Measurements from ENCODE around the gene TLK2.
A peak's percentile ranks its signal among the peaks of the same experiment; 100 is the strongest.

Gene TLK2

DNA sequence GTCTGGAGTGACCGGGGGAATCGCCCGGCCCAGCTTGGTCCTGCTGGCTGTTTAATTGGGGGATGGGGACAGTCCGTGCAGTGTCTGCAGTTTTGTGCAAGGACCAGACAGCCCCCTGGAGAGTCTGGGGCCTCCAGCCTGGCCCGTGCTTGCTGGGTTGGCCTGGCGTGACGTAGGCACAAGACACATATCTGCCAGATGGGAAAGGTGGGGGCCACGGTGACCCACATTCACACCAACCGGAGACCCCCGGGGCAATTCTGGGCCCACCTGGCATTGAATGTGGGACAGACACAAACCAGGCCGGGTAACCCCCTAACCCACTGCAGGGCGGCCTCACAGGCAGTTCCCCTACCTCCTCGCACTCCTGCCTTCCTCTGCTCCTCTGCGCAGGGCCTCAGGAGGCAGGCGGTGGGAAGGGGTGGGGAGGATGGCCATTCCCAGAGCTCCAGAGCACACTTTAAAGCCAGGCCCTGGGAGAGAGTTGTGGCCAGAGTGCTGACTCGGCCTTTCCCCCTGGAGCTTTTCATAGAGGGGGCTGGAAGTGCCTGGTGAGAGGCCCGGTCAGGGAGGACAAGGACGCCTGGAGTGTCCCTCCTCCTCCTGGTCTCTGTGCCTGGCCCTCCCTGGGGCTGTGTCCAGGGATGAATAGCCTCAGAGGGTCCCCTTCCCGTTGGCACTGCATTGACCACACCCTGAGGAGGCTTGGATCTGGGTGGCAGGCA lies 150.4 kb downstream of the TLK2 start:
- peak; percentile 30 for ATAC-seq

DNA sequence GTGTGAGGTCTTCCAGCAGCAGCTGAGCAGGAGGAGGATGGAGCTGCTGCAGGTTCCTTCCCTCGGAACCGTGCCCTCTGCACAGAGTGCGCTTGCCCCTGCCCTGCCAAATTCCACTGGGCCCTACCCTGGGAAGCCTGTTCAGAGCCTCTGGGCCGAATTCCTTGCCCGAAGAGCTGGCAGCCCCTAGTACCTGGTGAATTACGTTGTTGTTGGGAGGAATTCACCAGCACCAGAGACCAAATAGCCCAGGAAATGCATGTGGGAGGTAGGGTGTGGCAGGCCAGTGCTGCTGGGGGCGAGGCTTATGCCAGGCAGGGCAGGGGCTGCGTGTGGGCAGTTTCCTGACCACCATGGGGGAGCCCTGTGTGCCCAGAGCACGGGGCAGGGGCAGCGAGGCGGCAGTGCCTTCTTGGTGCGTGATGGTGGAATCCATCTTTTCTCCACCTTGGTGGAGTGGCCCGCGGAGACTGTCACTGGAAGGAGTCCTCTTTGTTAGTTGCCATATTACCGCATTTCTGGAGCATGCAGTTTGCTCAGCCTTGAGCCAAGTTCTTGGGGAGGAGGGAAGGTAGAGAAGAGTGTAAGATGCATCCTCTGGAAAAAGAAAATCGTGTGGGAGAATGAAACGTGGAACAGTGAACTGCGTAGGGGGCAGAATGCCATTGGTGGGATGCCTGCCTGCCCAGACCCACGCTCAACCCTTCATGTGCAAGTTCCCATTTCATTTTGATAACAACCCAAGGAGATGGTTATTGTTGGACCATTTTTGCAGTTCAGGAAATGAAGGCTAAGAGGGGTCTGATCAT lies 151.1 kb downstream of the TLK2 start:
- peak; percentile 3 for ATAC-seq
- TF ChIP-seq ARNTL (CRISPR knock-in tag; IDR thresholded peaks at IDR 0.05; ENCODE audit: borderline replicate concordance, low read depth) (no peak), BACH2 (CRISPR knock-in tag; IDR thresholded peaks at IDR 0.05; ENCODE audit: borderline replicate concordance) (no peak), PPARA (CRISPR knock-in tag; IDR thresholded peaks at IDR 0.05; ENCODE audit: borderline replicate concordance) (no peak), OSR1 (CRISPR knock-in tag; IDR thresholded peaks at IDR 0.05) (no peak), ZFP3 (CRISPR knock-in tag; IDR thresholded peaks at IDR 0.05) (no peak)
- TF ChIP-seq, protein P1, sequence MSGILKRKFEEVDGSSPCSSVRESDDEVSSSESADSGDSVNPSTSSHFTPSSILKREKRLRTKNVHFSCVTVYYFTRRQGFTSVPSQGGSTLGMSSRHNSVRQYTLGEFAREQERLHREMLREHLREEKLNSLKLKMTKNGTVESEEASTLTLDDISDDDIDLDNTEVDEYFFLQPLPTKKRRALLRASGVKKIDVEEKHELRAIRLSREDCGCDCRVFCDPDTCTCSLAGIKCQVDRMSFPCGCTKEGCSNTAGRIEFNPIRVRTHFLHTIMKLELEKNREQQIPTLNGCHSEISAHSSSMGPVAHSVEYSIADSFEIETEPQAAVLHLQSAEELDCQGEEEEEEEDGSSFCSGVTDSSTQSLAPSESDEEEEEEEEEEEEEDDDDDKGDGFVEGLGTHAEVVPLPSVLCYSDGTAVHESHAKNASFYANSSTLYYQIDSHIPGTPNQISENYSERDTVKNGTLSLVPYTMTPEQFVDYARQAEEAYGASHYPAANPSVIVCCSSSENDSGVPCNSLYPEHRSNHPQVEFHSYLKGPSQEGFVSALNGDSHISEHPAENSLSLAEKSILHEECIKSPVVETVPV (CRISPR knock-in tag; IDR thresholded peaks at IDR 0.05), result no peak
- TF ChIP-seq, protein P2, sequence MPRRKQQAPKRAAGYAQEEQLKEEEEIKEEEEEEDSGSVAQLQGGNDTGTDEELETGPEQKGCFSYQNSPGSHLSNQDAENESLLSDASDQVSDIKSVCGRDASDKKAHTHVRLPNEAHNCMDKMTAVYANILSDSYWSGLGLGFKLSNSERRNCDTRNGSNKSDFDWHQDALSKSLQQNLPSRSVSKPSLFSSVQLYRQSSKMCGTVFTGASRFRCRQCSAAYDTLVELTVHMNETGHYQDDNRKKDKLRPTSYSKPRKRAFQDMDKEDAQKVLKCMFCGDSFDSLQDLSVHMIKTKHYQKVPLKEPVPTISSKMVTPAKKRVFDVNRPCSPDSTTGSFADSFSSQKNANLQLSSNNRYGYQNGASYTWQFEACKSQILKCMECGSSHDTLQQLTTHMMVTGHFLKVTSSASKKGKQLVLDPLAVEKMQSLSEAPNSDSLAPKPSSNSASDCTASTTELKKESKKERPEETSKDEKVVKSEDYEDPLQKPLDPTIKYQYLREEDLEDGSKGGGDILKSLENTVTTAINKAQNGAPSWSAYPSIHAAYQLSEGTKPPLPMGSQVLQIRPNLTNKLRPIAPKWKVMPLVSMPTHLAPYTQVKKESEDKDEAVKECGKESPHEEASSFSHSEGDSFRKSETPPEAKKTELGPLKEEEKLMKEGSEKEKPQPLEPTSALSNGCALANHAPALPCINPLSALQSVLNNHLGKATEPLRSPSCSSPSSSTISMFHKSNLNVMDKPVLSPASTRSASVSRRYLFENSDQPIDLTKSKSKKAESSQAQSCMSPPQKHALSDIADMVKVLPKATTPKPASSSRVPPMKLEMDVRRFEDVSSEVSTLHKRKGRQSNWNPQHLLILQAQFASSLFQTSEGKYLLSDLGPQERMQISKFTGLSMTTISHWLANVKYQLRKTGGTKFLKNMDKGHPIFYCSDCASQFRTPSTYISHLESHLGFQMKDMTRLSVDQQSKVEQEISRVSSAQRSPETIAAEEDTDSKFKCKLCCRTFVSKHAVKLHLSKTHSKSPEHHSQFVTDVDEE (CRISPR knock-in tag; IDR thresholded peaks at IDR 0.05), result no peak

More for the DNA sequence above, 150.4 kb downstream of the TLK2 start:
- TF ChIP-seq OSR1 (CRISPR knock-in tag; IDR thresholded peaks at IDR 0.05) (no peak), TCF4 (CRISPR knock-in tag; IDR thresholded peaks at IDR 0.05; ENCODE audit: borderline replicate concordance) (peak; percentile 43; the same call in 1 of the 2 replicates), TOX (CRISPR knock-in tag; IDR thresholded peaks at IDR 0.05; ENCODE audit: borderline replicate concordance) (no peak), BACH2 (CRISPR knock-in tag; IDR thresholded peaks at IDR 0.05; ENCODE audit: borderline replicate concordance) (no peak), ARNTL (CRISPR knock-in tag; IDR thresholded peaks at IDR 0.05; ENCODE audit: borderline replicate concordance, low read depth) (no peak), CSDC2 (CRISPR knock-in tag; IDR thresholded peaks at IDR 0.05) (no peak), ZFP3 (CRISPR knock-in tag; IDR thresholded peaks at IDR 0.05) (0 out of 2 replicates have a peak, but pooled peaks have one; percentile 18), ISL1 (CRISPR knock-in tag; IDR thresholded peaks at IDR 0.05) (no peak), ZFP30 (CRISPR knock-in tag; IDR thresholded peaks at IDR 0.05) (no peak), ZC3H10 (CRISPR knock-in tag; IDR thresholded peaks at IDR 0.05) (no peak), RARB (CRISPR knock-in tag; IDR thresholded peaks at IDR 0.05) (no peak), SNAI2 (CRISPR knock-in tag; IDR thresholded peaks at IDR 0.05) (no peak), ZNF8 (CRISPR knock-in tag; IDR thresholded peaks at IDR 0.05) (no peak), ZNF565 (CRISPR knock-in tag; conservative IDR thresholded peaks at IDR 0.05; ENCODE audit: low read depth) (no peak), GLIS3 (CRISPR knock-in tag; IDR thresholded peaks at IDR 0.05) (no peak), PPARA (CRISPR knock-in tag; IDR thresholded peaks at IDR 0.05; ENCODE audit: borderline replicate concordance) (no peak), ZNF70 (CRISPR knock-in tag; IDR thresholded peaks at IDR 0.05) (peak; percentile 51; the same call in 1 of the 2 replicates), ESRRG (CRISPR knock-in tag; IDR thresholded peaks at IDR 0.05) (no peak)
- TF ChIP-seq, protein P3, sequence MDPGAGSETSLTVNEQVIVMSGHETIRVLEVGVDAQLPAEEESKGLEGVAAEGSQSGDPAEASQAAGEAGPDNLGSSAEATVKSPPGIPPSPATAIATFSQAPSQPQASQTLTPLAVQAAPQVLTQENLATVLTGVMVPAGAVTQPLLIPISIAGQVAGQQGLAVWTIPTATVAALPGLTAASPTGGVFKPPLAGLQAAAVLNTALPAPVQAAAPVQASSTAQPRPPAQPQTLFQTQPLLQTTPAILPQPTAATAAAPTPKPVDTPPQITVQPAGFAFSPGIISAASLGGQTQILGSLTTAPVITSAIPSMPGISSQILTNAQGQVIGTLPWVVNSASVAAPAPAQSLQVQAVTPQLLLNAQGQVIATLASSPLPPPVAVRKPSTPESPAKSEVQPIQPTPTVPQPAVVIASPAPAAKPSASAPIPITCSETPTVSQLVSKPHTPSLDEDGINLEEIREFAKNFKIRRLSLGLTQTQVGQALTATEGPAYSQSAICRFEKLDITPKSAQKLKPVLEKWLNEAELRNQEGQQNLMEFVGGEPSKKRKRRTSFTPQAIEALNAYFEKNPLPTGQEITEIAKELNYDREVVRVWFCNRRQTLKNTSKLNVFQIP (CRISPR knock-in tag; IDR thresholded peaks at IDR 0.05; ENCODE audit: borderline replicate concordance, low read depth), result no peak
- TF ChIP-seq, protein P4, sequence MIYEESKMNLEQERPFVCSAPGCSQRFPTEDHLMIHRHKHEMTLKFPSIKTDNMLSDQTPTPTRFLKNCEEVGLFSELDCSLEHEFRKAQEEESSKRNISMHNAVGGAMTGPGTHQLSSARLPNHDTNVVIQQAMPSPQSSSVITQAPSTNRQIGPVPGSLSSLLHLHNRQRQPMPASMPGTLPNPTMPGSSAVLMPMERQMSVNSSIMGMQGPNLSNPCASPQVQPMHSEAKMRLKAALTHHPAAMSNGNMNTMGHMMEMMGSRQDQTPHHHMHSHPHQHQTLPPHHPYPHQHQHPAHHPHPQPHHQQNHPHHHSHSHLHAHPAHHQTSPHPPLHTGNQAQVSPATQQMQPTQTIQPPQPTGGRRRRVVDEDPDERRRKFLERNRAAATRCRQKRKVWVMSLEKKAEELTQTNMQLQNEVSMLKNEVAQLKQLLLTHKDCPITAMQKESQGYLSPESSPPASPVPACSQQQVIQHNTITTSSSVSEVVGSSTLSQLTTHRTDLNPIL (CRISPR knock-in tag; IDR thresholded peaks at IDR 0.05; ENCODE audit: low read depth), result no peak
- TF ChIP-seq, protein P2 (CRISPR knock-in tag; IDR thresholded peaks at IDR 0.05), result no peak; the same call in 1 of the 2 replicates
- TF ChIP-seq, protein P1 (CRISPR knock-in tag; IDR thresholded peaks at IDR 0.05), result no peak
- TF ChIP-seq, protein P5, sequence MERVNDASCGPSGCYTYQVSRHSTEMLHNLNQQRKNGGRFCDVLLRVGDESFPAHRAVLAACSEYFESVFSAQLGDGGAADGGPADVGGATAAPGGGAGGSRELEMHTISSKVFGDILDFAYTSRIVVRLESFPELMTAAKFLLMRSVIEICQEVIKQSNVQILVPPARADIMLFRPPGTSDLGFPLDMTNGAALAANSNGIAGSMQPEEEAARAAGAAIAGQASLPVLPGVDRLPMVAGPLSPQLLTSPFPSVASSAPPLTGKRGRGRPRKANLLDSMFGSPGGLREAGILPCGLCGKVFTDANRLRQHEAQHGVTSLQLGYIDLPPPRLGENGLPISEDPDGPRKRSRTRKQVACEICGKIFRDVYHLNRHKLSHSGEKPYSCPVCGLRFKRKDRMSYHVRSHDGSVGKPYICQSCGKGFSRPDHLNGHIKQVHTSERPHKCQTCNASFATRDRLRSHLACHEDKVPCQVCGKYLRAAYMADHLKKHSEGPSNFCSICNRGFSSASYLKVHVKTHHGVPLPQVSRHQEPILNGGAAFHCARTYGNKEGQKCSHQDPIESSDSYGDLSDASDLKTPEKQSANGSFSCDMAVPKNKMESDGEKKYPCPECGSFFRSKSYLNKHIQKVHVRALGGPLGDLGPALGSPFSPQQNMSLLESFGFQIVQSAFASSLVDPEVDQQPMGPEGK (CRISPR knock-in tag; IDR thresholded peaks at IDR 0.05; ENCODE audit: borderline replicate concordance), result 0 out of 2 replicates have a peak, but pooled peaks have one; percentile 19
